WTC11 (cell line): ENCODE data around the gene ERCC8. TPM values are rescaled to one million over a fixed set of nuclear protein-coding genes. Genes with fewer than 3 reads are reported as not detected.

ENCODE experiments used
- total RNA-seq: library from RNA; stranded (reverse); gene quantifications from 3 replicates; pipeline ENCODE4 v1.2.3, GENCODE V29; 2021

ERCC8 gene
- total RNA-seq, 1 experiment from 2014 or later = 14.6 TPM

Other genes with a start within 250 kb of the ERCC8 start
- gene DEPDC1B, start 244.9 kb downstream of the ERCC8 start, total RNA-seq = 47.2 to 55.1 TPM (median 50.5 TPM) in 3 replicates
- 7.1 to 8.5 TPM (median 7.8 TPM) in 3 replicates for gene ELOVL7, start 100.8 kb downstream of the ERCC8 start, total RNA-seq
- 39.1 to 45.9 TPM (median 42.0 TPM) in 3 replicates for gene NDUFAF2, start 135 bp upstream of the ERCC8 start, total RNA-seq
- gene SMIM15, start 217.4 kb upstream of the ERCC8 start, total RNA-seq = 41.9 to 43.3 TPM (median 42.5 TPM) in 3 replicates